H9 (cell line): Measurements from ENCODE around the gene ADARB2. TPM values are rescaled to one million over a fixed set of nuclear protein-coding genes. Genes with fewer than 3 reads are reported as not detected.
"Not testable (repeated sequence)": the region's sequence is repeated elsewhere in the genome, so short reads cannot be mapped to it uniquely, and the experiment has no call there.

Experiments
- DNase-seq: peaks from one replicate; pipeline ENCODE4 v3.0.0-alpha.2; 2017
- H2AFZ ChIP-seq: one replicate; pipeline ENCODE4 v1.6.1; 2013; ENCODE audit warnings: mild to moderate bottlenecking, low read length, control low read depth, moderate library complexity
- H2AK5ac ChIP-seq: 2 replicates; pipeline ENCODE4 v1.6.1; 2013; ENCODE audit warnings: low read length, control low read depth, mixed read lengths; ENCODE audit not compliant: insufficient read length
- H2BK120ac ChIP-seq: one replicate; pipeline ENCODE4 v1.6.1; 2013; ENCODE audit warnings: low read depth, mild to moderate bottlenecking, low read length, control low read depth, inconsistent platforms; ENCODE audit not compliant: poor library complexity, severe bottlenecking
- H2BK12ac ChIP-seq: 2 replicates; pipeline ENCODE4 v1.6.1; 2013; ENCODE audit warnings: low read length, control low read depth, mixed read lengths, low read depth; ENCODE audit not compliant: insufficient read length
- H2BK15ac ChIP-seq: 2 replicates; pipeline ENCODE4 v1.6.1; 2013; ENCODE audit warnings: low read depth, low read length, control low read depth
- H2BK20ac ChIP-seq: one replicate; pipeline ENCODE4 v1.6.1; 2013; ENCODE audit warnings: low read depth, mild to moderate bottlenecking, low read length, control low read depth, inconsistent platforms; ENCODE audit not compliant: poor library complexity, severe bottlenecking
- H2BK5ac ChIP-seq: 2 replicates; pipeline ENCODE4 v1.6.1; 2013; ENCODE audit warnings: low read length, control low read depth, mixed read lengths; ENCODE audit not compliant: insufficient read length
- H3K14ac ChIP-seq: 2 replicates; pipeline ENCODE4 v1.6.1; 2013; ENCODE audit warnings: low read length, control low read depth; ENCODE audit not compliant: insufficient read depth
- H3K18ac ChIP-seq: 2 replicates; pipeline ENCODE4 v1.6.1; 2013; ENCODE audit warnings: low read depth, mild to moderate bottlenecking, mixed read lengths, low read length, control low read depth; ENCODE audit not compliant: insufficient read length
- H3K23ac ChIP-seq: 2 replicates; pipeline ENCODE4 v1.6.1; 2013; ENCODE audit warnings: low read length, control low read depth, mixed read lengths, low read depth; ENCODE audit not compliant: insufficient read length
- H3K23me2 ChIP-seq: 2 replicates; pipeline ENCODE4 v1.6.1; 2013; ENCODE audit warnings: low read depth, mild to moderate bottlenecking, mixed read lengths, low read length, control low read depth; ENCODE audit not compliant: insufficient read length, poor library complexity, severe bottlenecking
- H3K27ac ChIP-seq: 2 replicates; pipeline ENCODE4 v1.5.1; 2013; ENCODE audit warnings: low read length, control low read depth, mixed read lengths, low read depth; ENCODE audit not compliant: insufficient read length
- H3K27me3 ChIP-seq: 2 replicates; pipeline ENCODE4 v1.6.1; 2013; ENCODE audit warnings: low read length, control low read depth, inconsistent platforms; ENCODE audit not compliant: insufficient read depth
- H3K4ac ChIP-seq: 2 replicates; pipeline ENCODE4 v1.6.1; 2013; ENCODE audit warnings: low read depth, mild to moderate bottlenecking, control low read depth, inconsistent platforms, low read length, moderate library complexity
- H3K4me1 ChIP-seq: 2 replicates; pipeline ENCODE4 v1.6.1; 2013; ENCODE audit warnings: low read length, control low read depth, inconsistent platforms; ENCODE audit not compliant: insufficient read depth
- H3K4me2 ChIP-seq: 2 replicates; pipeline ENCODE4 v1.6.1; 2013; ENCODE audit warnings: low read length, control low read depth, mixed read lengths; ENCODE audit not compliant: insufficient read length, insufficient read depth
- H3K56ac ChIP-seq: 2 replicates; pipeline ENCODE4 v1.6.1; 2013; ENCODE audit warnings: low read depth, mild to moderate bottlenecking, mixed read lengths, low read length, control low read depth; ENCODE audit not compliant: insufficient read length
- H3K79me1 ChIP-seq: 2 replicates; pipeline ENCODE4 v1.6.1; 2013; ENCODE audit warnings: low read depth, mild to moderate bottlenecking, moderate library complexity, low read length, control low read depth, inconsistent platforms; ENCODE audit not compliant: insufficient read depth, poor library complexity, severe bottlenecking
- H3K79me2 ChIP-seq: 2 replicates; pipeline ENCODE4 v1.6.1; 2013; ENCODE audit warnings: low read length, control low read depth, inconsistent platforms; ENCODE audit not compliant: insufficient read depth
- H3K9ac ChIP-seq: 2 replicates; pipeline ENCODE4 v1.6.1; 2013; ENCODE audit warnings: low read length, control low read depth, mixed read lengths; ENCODE audit not compliant: insufficient read length; ENCODE audit errors: extremely low read depth
- H3K9me3 ChIP-seq: one replicate; pipeline ENCODE4 v1.6.1; 2013; ENCODE audit warnings: low read depth, low read length, inconsistent platforms; ENCODE audit not compliant: control insufficient read depth
- H3T11ph ChIP-seq: one replicate; pipeline ENCODE4 v1.6.1; 2013; ENCODE audit warnings: mild to moderate bottlenecking, low read length, control low read depth, inconsistent platforms
- H4K20me1 ChIP-seq: one replicate; pipeline ENCODE4 v1.6.1; 2013; ENCODE audit not compliant: control insufficient read depth, insufficient read length, insufficient read depth
- H4K5ac ChIP-seq: 2 replicates; pipeline ENCODE4 v1.6.1; 2013; ENCODE audit warnings: low read depth, mild to moderate bottlenecking, mixed read lengths, low read length, control low read depth; ENCODE audit not compliant: insufficient read length
- H4K8ac ChIP-seq: replicated peaks from 2 replicates; pipeline ENCODE4 v1.6.1; 2013; ENCODE audit warnings: low read length, control low read depth, mixed read lengths, low read depth; ENCODE audit not compliant: insufficient read length
- H4K91ac ChIP-seq: 2 replicates; pipeline ENCODE4 v1.6.1; 2013; ENCODE audit warnings: low read depth, mild to moderate bottlenecking, moderate library complexity, mixed read lengths, low read length, control low read depth; ENCODE audit not compliant: insufficient read length
- H3K27ac Mint-ChIP-seq, 3 experiments: 2 replicates in 2 of 3; 3 replicates in 1 of 3; pipeline ENCODE4 v1.8.0; 2020 to 2021; ENCODE audit warnings: mixed read lengths in 3 of 3, mild to moderate bottlenecking in 1 of 3, moderate library complexity in 1 of 3
- H3K27me3 Mint-ChIP-seq: 2 replicates; pipeline ENCODE4 v1.8.0; 2021; ENCODE audit warnings: low read depth, mild to moderate bottlenecking, moderate library complexity, mixed read lengths
- H3K36me3 Mint-ChIP-seq, 3 experiments: 2 replicates in 2 of 3; 3 replicates in 1 of 3; pipeline ENCODE4 v1.8.0; 2020 to 2021; ENCODE audit warnings: low read depth in 3 of 3, mixed read lengths in 3 of 3; ENCODE audit not compliant: insufficient read depth in 1 of 3
- H3K4me1 Mint-ChIP-seq, 2 experiments: 2 replicates each; pipeline ENCODE4 v1.8.0; 2020; ENCODE audit warnings: mixed read lengths in 2 of 2
- H3K4me3 Mint-ChIP-seq, 2 experiments: 2 replicates in 1 of 2; 3 replicates in 1 of 2; pipeline ENCODE4 v1.8.0; 2020 to 2021; ENCODE audit warnings: mild to moderate bottlenecking in 2 of 2, mixed read lengths in 2 of 2, moderate library complexity in 1 of 2
- H3K9me3 Mint-ChIP-seq, 2 experiments: 2 replicates in 1 of 2; 3 replicates in 1 of 2; pipeline ENCODE4 v1.8.0; 2020; ENCODE audit warnings: mild to moderate bottlenecking in 2 of 2, mixed read lengths in 2 of 2, moderate library complexity in 1 of 2
- WGBS: extraction: QIAGEN DNeasy Blood & Tissue Kit; methylation state at CpG from one replicate; pipeline ENCODE4 v1.1.7; 2013; ENCODE audit warnings: missing lambda C conversion rate, low lambda C conversion rate, mixed read lengths; ENCODE audit not compliant: insufficient read length; ENCODE audit errors: extremely low coverage; 5-methylcytosine and 5-hydroxymethylcytosine counted together
- total RNA-seq: library from RNA; stranded (reverse); gene quantifications from 2 replicates; pipeline ENCODE4 v1.2.1, GENCODE V29; 2021
- TF ChIP-seq, protein P1 (sequence below): fragments of 200-600 bp; sonication (generic); conservative IDR thresholded peaks from 3 replicates; pipeline ENCODE4 v1.8.0; 2021; ENCODE audit warnings: antibody characterized with exemption, mild to moderate bottlenecking

The ADARB2 gene
- total RNA-seq, 1 experiment from 2014 or later: 0.87 TPM

DNA sequence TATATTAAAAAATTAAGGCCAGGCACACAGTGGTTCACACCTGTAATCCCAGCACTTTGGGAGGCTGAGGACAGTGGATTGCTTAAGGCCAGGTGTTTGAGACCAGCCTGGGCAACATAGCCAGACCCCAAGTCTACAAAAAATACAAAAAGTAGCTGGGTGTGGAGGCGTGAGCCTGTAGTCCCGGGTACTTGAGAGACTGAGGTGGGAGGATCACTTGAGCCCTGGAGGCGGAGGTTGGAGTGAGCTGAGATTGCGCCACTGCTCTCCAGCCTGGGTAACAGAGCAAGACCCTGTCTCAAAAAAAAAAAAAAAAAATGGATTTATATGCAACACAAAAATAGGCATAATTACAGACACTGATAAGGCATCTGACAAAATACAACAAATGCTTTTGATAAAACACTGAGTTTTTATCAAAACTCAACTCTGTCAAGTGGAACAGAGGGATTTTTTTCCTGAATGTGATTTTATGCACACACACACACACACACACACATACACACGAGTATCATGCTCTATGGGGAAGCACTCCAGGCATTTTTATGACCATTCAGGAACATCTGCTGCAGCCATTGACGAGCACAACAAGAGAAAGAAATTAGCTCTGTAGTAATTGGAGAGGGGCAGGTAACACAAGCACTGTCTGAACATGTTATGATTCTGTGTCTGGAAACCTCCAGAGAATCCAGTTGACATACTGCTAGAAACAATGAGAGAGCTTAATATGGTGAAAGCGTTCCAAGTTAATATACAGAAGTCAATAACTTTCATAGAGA, 488.0 kb downstream of the ADARB2 start:
- no peak overlapping the region for H2BK5ac ChIP-seq
- H2BK12ac ChIP-seq: no peak overlapping the region
- no peak overlapping the region for H2BK120ac ChIP-seq
- Mint-ChIP-seq H3K36me3 (no peaks in the 10 kb centered on the region; a peak in 1 of 7 replicates), H3K9me3 (peaks cover 2 to 3% of the 10 kb centered on the region in 2 experiments; a peak in 2 of 5 replicates), H3K27me3 (no peaks in the 10 kb centered on the region; the same call in 1 of the 2 replicates), H3K4me1 (peaks cover 3 to 9% of the 10 kb centered on the region in 2 experiments), H3K27ac (no peak overlapping the region; a peak in 1 of 7 replicates), H3K4me3 (no peak overlapping the region)
- H3K9me3 ChIP-seq: no peaks in the 10 kb centered on the region
- no peak overlapping the region for H3K14ac ChIP-seq
- TF ChIP-seq, protein P1, sequence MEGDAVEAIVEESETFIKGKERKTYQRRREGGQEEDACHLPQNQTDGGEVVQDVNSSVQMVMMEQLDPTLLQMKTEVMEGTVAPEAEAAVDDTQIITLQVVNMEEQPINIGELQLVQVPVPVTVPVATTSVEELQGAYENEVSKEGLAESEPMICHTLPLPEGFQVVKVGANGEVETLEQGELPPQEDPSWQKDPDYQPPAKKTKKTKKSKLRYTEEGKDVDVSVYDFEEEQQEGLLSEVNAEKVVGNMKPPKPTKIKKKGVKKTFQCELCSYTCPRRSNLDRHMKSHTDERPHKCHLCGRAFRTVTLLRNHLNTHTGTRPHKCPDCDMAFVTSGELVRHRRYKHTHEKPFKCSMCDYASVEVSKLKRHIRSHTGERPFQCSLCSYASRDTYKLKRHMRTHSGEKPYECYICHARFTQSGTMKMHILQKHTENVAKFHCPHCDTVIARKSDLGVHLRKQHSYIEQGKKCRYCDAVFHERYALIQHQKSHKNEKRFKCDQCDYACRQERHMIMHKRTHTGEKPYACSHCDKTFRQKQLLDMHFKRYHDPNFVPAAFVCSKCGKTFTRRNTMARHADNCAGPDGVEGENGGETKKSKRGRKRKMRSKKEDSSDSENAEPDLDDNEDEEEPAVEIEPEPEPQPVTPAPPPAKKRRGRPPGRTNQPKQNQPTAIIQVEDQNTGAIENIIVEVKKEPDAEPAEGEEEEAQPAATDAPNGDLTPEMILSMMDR: no peak
- H3K18ac ChIP-seq: no peak overlapping the region
- H3K4me1 ChIP-seq: no peaks in the 10 kb centered on the region
- no peak overlapping the region for H3K23ac ChIP-seq
- H3K9ac ChIP-seq: no peak overlapping the region
- H3T11ph ChIP-seq: no peak overlapping the region
- H2AFZ ChIP-seq: no peak overlapping the region
- H4K8ac ChIP-seq: no peak overlapping the region
- H3K56ac ChIP-seq: no peak overlapping the region
- H2BK20ac ChIP-seq: no peak overlapping the region
- no peak overlapping the region for H3K4ac ChIP-seq
- H3K4me2 ChIP-seq: no peak overlapping the region
- H3K23me2 ChIP-seq: no peaks in the 10 kb centered on the region
- DNase-seq: no peak
- H4K91ac ChIP-seq: no peak overlapping the region
- no peak overlapping the region for H3K27ac ChIP-seq
- no peaks in the 10 kb centered on the region for H3K79me1 ChIP-seq
- no peaks in the 10 kb centered on the region; the same call in 1 of the 2 replicates for H3K79me2 ChIP-seq
- no peaks in the 10 kb centered on the region for H3K27me3 ChIP-seq
- no peak overlapping the region for H2AK5ac ChIP-seq
- no CpG with 5 or more reads among the region's 7 CpGs for WGBS
- no peak overlapping the region for H4K5ac ChIP-seq
- H2BK15ac ChIP-seq: no peak overlapping the region
- no peaks in the 10 kb centered on the region for H4K20me1 ChIP-seq

DNA sequence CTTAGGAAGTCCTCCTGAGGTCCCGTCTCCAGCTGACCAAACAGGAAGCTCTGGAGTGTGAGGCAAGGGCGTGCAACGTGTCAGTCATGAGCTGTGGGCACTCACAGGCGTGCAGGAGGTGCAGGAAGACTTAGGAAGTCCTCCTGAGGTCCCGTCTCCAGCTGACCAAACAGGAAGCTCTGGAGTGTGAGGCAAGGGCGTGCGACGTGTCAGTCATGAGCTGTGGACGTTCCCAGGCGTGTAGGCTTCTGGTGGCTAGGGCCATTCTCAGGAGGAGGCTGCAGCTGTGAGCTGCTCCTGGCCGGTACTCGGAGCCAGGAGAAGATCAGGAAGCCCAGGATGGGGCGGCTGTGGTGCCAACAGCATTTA, 489.1 kb downstream of the ADARB2 start:
- H4K20me1 ChIP-seq, H3K23ac ChIP-seq, H3T11ph ChIP-seq, H3K79me1 ChIP-seq, H4K91ac ChIP-seq, H3K79me2 ChIP-seq, H3K36me3 Mint-ChIP-seq, H3K23me2 ChIP-seq, H3K4me2 ChIP-seq, H3K9me3 Mint-ChIP-seq, H2BK5ac ChIP-seq, H3K27ac ChIP-seq, H2AK5ac ChIP-seq, H3K14ac ChIP-seq, H2AFZ ChIP-seq, DNase-seq, H3K18ac ChIP-seq, H3K4me3 Mint-ChIP-seq, H3K9ac ChIP-seq, H3K9me3 ChIP-seq, H3K27ac Mint-ChIP-seq, H3K27me3 ChIP-seq, H2BK120ac ChIP-seq, H3K56ac ChIP-seq, H4K5ac ChIP-seq, H2BK20ac ChIP-seq, H2BK15ac ChIP-seq, H3K27me3 Mint-ChIP-seq, H4K8ac ChIP-seq, H3K4ac ChIP-seq, H3K4me1 ChIP-seq, H2BK12ac ChIP-seq: not testable (repeated sequence)
- WGBS: no CpG with 5 or more reads among the region's 13 CpGs
- H3K4me1 Mint-ChIP-seq: peaks cover 10 to 13% of the 10 kb centered on the region in 2 experiments
